GM18517 (cell line): ENCODE results near the gene NUDT4B.
"Not testable (repeated sequence)": the region's sequence is repeated elsewhere in the genome, so short reads cannot be mapped to it uniquely, and the experiment has no call there.

Experiments
- ATAC-seq: cut with Tn5 transposase; IDR thresholded peaks from one replicate; pipeline ENCODE4 v1.9.1; 2021; ENCODE audit warnings: mild to moderate bottlenecking, moderate library complexity; ENCODE audit not compliant: unreplicated experiment

Gene NUDT4B

DNA sequence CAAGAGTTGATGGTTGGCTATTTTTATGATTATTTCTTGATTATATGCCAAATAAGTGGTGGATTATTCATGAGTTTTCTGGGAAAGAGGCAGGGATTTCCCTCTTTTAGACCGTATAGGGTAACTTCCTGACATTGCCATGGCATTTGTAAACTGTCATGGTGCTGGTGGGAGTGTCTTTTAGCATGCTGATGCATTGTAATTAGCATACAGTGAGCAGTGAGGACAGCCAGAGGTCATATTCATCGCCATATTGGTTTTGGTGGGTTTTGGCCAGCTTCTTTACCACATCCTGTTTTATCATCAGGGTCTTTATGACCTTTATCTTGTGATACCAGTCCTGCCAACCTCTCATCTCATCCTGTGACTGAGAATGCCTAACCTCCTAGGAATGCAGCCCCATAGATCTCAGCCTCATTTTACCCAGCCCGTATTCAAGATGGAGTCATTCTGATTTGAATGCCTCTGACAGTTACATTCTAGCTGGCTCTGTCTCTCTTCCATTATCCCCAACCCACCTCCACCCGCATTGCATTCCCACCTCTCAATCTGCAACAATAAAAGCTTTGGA, 45.3 kb downstream of the NUDT4B start:
- ATAC-seq = not testable (repeated sequence)
